HEK293T (cell line): ENCODE data around the gene DRAM2.

Source experiments
- BHLHE40 ChIP-seq: fragments of 450-650 bp; IDR thresholded peaks from 2 replicates; pipeline ENCODE4 v1.6.1; 2016; ENCODE audit warnings: mild to moderate bottlenecking, moderate library complexity, borderline replicate concordance
- ELF4 ChIP-seq: fragments of 450-650 bp; IDR thresholded peaks from 2 replicates; pipeline ENCODE4 v1.6.1; 2017; ENCODE audit warnings: antibody characterized with exemption
- L3MBTL2 ChIP-seq: fragments of 450-650 bp; conservative IDR thresholded peaks from 2 replicates; pipeline ENCODE4 v1.6.1; 2016; ENCODE audit warnings: mild to moderate bottlenecking
- LEF1 ChIP-seq: fragments of 450-650 bp; IDR thresholded peaks from 2 replicates; pipeline ENCODE4 v1.6.1; 2017; ENCODE audit warnings: mild to moderate bottlenecking, borderline replicate concordance
- SP1 ChIP-seq: fragments of 450-650 bp; IDR thresholded peaks from 2 replicates; pipeline ENCODE4 v1.6.1; 2017
- SUZ12 ChIP-seq: fragments of 450-650 bp; IDR thresholded peaks from 2 replicates; pipeline ENCODE4 v1.6.1; 2016; ENCODE audit warnings: mild to moderate bottlenecking
- TARDBP ChIP-seq: fragments of 450-650 bp; IDR thresholded peaks from 2 replicates; pipeline ENCODE4 v1.6.1; 2016

DNA sequence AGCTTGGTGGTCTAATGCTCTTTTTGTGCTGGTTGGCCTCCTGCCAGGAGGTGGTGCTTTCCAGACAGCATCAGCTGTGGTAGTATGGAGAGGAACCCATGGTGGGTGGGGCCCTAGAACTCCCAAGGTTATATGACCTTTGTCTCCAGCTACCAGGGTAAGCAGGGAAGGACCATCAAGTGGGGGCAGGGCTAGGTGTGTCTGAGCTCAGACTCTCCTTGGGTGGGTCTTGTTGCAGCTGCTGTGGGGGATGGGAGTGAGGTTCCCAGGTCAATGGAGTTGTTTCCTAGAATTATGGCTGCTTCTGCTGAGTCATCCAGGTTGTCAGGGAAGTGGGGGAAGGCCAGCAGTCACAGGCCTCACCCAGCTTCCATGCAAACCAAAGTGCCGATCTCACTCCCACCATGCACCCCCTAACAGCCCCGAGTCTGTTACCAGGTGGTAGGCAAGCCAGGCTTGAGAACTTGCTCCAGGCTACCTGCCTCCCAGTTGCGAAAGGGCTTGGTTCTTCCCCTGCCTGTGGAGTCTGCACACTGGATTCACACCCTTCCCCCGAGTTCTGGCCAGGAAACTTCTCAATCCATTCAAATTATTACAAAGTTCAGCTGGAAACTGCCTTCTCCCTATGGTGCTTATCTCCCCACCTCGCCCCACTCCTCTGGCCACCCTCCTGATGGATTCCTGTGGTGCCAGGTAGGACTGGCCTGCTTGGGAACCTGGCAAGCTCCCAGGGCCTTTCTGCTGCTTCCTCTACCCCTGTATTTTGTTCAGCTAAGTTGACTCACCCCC lies 37.8 kb downstream of the DRAM2 start:
- TF ChIP-seq BHLHE40 (no peak), ELF4 (no peak), LEF1 (no peak), TARDBP (no peak), SP1 (no peak), L3MBTL2 (no peak), SUZ12 (no peak)
